Measurements from ENCODE around the gene PFN4. TPM values are rescaled to one million over a fixed set of nuclear protein-coding genes. Genes with fewer than 3 reads are reported as not detected.
A peak's percentile ranks its signal among the peaks of the same experiment; 100 is the strongest.

The PFN4 gene
- total and polyA plus RNA-seq, 9 of the 15 experiments (the other 6 are each of a cell fraction or from before 2014, with no cell fraction given) = 0.07 to 0.54 (median 0.31) TPM; not detected in 2

- TF ChIP-seq ZBTB33 (CRISPR knock-in tag; IDR thresholded peaks at IDR 0.05) = no peak
- TF ChIP-seq ZBTB26 (CRISPR knock-in tag; IDR thresholded peaks at IDR 0.05) = no peak
- TF ChIP-seq RCOR1 (IDR thresholded peaks at IDR 0.05; ENCODE audit: borderline replicate concordance in 1 of 2, low read depth in 2 of 2, low read length in 2 of 2) = peak in 1 of 2 experiments; percentile 45; a peak in 1 of 4 replicates
- TF ChIP-seq ELK1 (CRISPR knock-in tag; IDR thresholded peaks at IDR 0.05) = no peak
- no peak for TF ChIP-seq CSDE1 (IDR thresholded peaks at IDR 0.05)
- no peak for TF ChIP-seq HES1 (IDR thresholded peaks at IDR 0.05; ENCODE audit: low read depth)
- TF ChIP-seq WHSC1 (IDR thresholded peaks at IDR 0.05; ENCODE audit: low read length) = no peak
- TF ChIP-seq ZNF282 (CRISPR knock-in tag; IDR thresholded peaks at IDR 0.05) = no peak
- peak; percentile 56 for TF ChIP-seq POLR2B (IDR thresholded peaks at IDR 0.05; ENCODE audit: low read depth, partially characterized antibody)
- 0 out of 2 replicates have a peak, but pooled peaks have one; percentile 44 for TF ChIP-seq FOXM1 (IDR thresholded peaks at IDR 0.05; ENCODE audit: low read depth)
- TF ChIP-seq FOXM1 (CRISPR knock-in tag; IDR thresholded peaks at IDR 0.05; ENCODE audit: low read depth) = no peak
- peak; percentile 51; the same call in 1 of the 2 replicates for TF ChIP-seq HDAC8 (tag; IDR thresholded peaks at IDR 0.05)
- no peak for TF ChIP-seq TAL1 (IDR thresholded peaks at IDR 0.05)
- no peak for TF ChIP-seq HMG20A (CRISPR knock-in tag; conservative IDR thresholded peaks at IDR 0.05)
- no peak for TF ChIP-seq TAF15 (IDR thresholded peaks at IDR 0.05; ENCODE audit: low read depth, low read length)
- TF ChIP-seq CBX8 (IDR thresholded peaks at IDR 0.05; ENCODE audit: borderline replicate concordance, extremely low read depth, low read depth, low read length, poor library complexity, severe bottlenecking) = no peak
- no peak for TF ChIP-seq ZNF165 (CRISPR knock-in tag; IDR thresholded peaks at IDR 0.05; ENCODE audit: borderline replicate concordance)
- peak; percentile 75 for TF ChIP-seq TAF1 (IDR thresholded peaks at IDR 0.05; ENCODE audit: control insufficient read depth, extremely low read depth, insufficient read depth, low read length, severe bottlenecking)
- TF ChIP-seq ZFX (CRISPR knock-in tag; IDR thresholded peaks at IDR 0.05) = peak; percentile 91
- TF ChIP-seq SIN3A (IDR thresholded peaks at IDR 0.05; ENCODE audit: borderline replicate concordance in 2 of 2, control insufficient read depth in 1 of 2, low read depth in 2 of 2, low read length in 2 of 2) = peak in 1 of 2 experiments; percentile 58; a peak in 1 of 4 replicates
Observed at GRCh38 chr2:24084386-24085199, 38.5 kb downstream of the PFN4 start, which contains the start of gene TP53I3 (continued).
